HepG2 (cell line): ENCODE data around the gene SPRYD3. TPM values are rescaled to one million over a fixed set of nuclear protein-coding genes. Genes with fewer than 3 reads are reported as not detected.

Experiments used
- ATAC-seq: fragments of 200-7000 bp; cut with Tn5 transposase; 3 replicates; pipeline ENCODE4 v1.9.1; 2020; ENCODE audit warnings: mild to moderate bottlenecking, moderate library complexity
- BruUV-seq: library from RNA; stranded (reverse); fragments of 400-500 nt; replicated peaks from 2 replicates; lab custom pipeline; 2021; lab: Mats Ljungman, UMichigan
- CTCF ChIA-PET: fragments of 300-600 bp; formaldehyde crosslinking; extraction: SDS; loops from one replicate; lab custom pipeline; 2021; ENCODE audit warnings: low total read pairs, inconsistent platforms, low intra/inter-chr PET ratio; lab: Yijun Ruan, JAX
- POLR2A ChIA-PET: fragments of 350-600 bp; sonication (Branson Sonifier 250); formaldehyde crosslinking; loops from one replicate; lab custom pipeline; 2020; ENCODE audit warnings: antibody characterized with exemption, inconsistent platforms; lab: Yijun Ruan, JAX
- DNase-seq: peaks from one replicate; pipeline ENCODE4 v3.0.0-alpha.2; 2015; ENCODE audit warnings: low spot score
- FAIRE-seq: peaks from 3 replicates; lab custom pipeline; 2011; peaks lifted over from hg19 to GRCh38; lab: Jason Lieb, UNC
- H2AFZ ChIP-seq: one replicate; pipeline ENCODE4 v1.6.1; 2011; ENCODE audit warnings: low read length, inconsistent platforms
- H3K27ac ChIP-seq: fragments of 300-600 bp; 3 replicates; pipeline ENCODE4 v1.8.0; 2011; ENCODE audit warnings: mixed run types, mild to moderate bottlenecking, mixed read lengths, low read length, inconsistent platforms; ENCODE audit not compliant: insufficient read depth; ENCODE audit errors: extremely low read length
- H3K27me3 ChIP-seq, 2 experiments: fragments of 200-600 bp in 1 of 2; 2 replicates in 1 of 2; 3 replicates in 1 of 2; pipeline versions ENCODE4 v1.6.0 to v1.8.0; 2011; ENCODE audit warnings: low read length in 2 of 2, mild to moderate bottlenecking in 2 of 2, moderate library complexity in 2 of 2, inconsistent platforms in 1 of 2; ENCODE audit not compliant: insufficient read depth in 2 of 2, control insufficient read depth in 1 of 2
- H3K36me3 ChIP-seq, 2 experiments: fragments of 200-600 bp in 1 of 2; replicated peaks in 1 of 2; 2 replicates in 1 of 2; 3 replicates in 1 of 2; pipeline versions ENCODE4 v1.5.1 to v1.8.0; 2011; ENCODE audit warnings: low read length in 2 of 2, inconsistent platforms in 1 of 2; ENCODE audit not compliant: insufficient read depth in 2 of 2, control insufficient read depth in 1 of 2
- H3K4me1 ChIP-seq: 2 replicates; pipeline ENCODE4 v1.5.1; 2012; ENCODE audit warnings: low read length, inconsistent platforms; ENCODE audit not compliant: insufficient read depth
- H3K4me2 ChIP-seq: 2 replicates; pipeline ENCODE4 v1.6.0; 2011; ENCODE audit warnings: low read depth, low read length, inconsistent platforms
- H3K4me3 ChIP-seq, 3 experiments: fragments of 200-600 bp in 1 of 3; sonication (generic), shearing (Covaris generic) in 1 of 3; replicated peaks in 1 of 3; 2 replicates each; pipeline ENCODE4 v1.5.1; 2011 to 2016; ENCODE audit warnings: low read length in 3 of 3, inconsistent platforms in 2 of 3, low read depth in 2 of 3, mild to moderate bottlenecking in 2 of 3, control low read depth in 1 of 3, mixed read lengths in 1 of 3; ENCODE audit not compliant: insufficient read depth in 1 of 3
- H3K79me2 ChIP-seq: one replicate; pipeline ENCODE4 v1.6.1; 2011; ENCODE audit warnings: low read length, inconsistent platforms; ENCODE audit not compliant: insufficient read depth
- H3K9ac ChIP-seq: 2 replicates; pipeline ENCODE4 v1.6.0; 2011; ENCODE audit warnings: mild to moderate bottlenecking, low read depth, low read length, inconsistent platforms; ENCODE audit not compliant: insufficient read depth
- H3K9me3 ChIP-seq: 2 replicates; pipeline ENCODE4 v1.5.1; 2012; ENCODE audit warnings: mild to moderate bottlenecking, low read length
- H4K20me1 ChIP-seq: 2 replicates; pipeline ENCODE4 v1.6.0; 2011; ENCODE audit warnings: inconsistent platforms, mild to moderate bottlenecking, low read length, moderate library complexity; ENCODE audit not compliant: insufficient read depth
- ARHGAP35 ChIP-seq: sonication (generic); formaldehyde crosslinking; IDR thresholded peaks from 2 replicates; pipeline ENCODE4 v1.9.0; 2022; ENCODE audit warnings: mild to moderate bottlenecking, inconsistent platforms, moderate library complexity, missing genetic modification reagents, borderline replicate concordance
- KLF13 ChIP-seq: sonication (generic); formaldehyde crosslinking; IDR thresholded peaks from 2 replicates; pipeline ENCODE4 v1.4.0; 2020; ENCODE audit warnings: mild to moderate bottlenecking, missing genetic modification reagents
- NRL ChIP-seq: sonication (generic); formaldehyde crosslinking; IDR thresholded peaks from 2 replicates; pipeline ENCODE4 v1.5.0; 2020; ENCODE audit warnings: missing genetic modification reagents, mild to moderate bottlenecking, moderate library complexity, borderline replicate concordance
- ZBTB10 ChIP-seq: sonication (generic); formaldehyde crosslinking; IDR thresholded peaks from 2 replicates; pipeline ENCODE4 v1.4.0; 2020; ENCODE audit warnings: missing genetic modification reagents, borderline replicate concordance
- ZNF552 ChIP-seq: sonication (generic); formaldehyde crosslinking; IDR thresholded peaks from 2 replicates; pipeline ENCODE4 v1.9.0; 2022; ENCODE audit warnings: missing genetic modification reagents, mild to moderate bottlenecking, borderline replicate concordance
- ZNF720 ChIP-seq: sonication (generic); formaldehyde crosslinking; IDR thresholded peaks from 2 replicates; pipeline ENCODE4 v1.4.0; 2020; ENCODE audit warnings: missing genetic modification reagents
- WGBS: methylation state at CpG from one replicate; pipeline ENCODE4 v1.1.6; 2017; ENCODE audit warnings: low lambda C conversion rate; 5-methylcytosine and 5-hydroxymethylcytosine counted together
- in situ Hi-C: cut with HindIII; loops from 2 replicates; pipeline ENCODE4 v1.10.0; 2017; ENCODE audit warnings: low pct_unique_long_range_greater_than_20kb; ENCODE audit not compliant: extremely low pct_ligation_motif_present
- intact Hi-C: fragments of 100-400 bp; cut with micrococcal nuclease; formaldehyde crosslinking; loops from one replicate; pipeline ENCODE4 v1.10.0; 2022; ENCODE audit not compliant: unreplicated experiment
- polyA plus RNA-seq, 8 experiments: library from polyadenylated mRNA; depleted of rRNA in 3 of 8; stranded (reverse) in 7 of 8; unstranded in 1 of 8; fragments of >200 nt; fragmentation: Illumina TruSeq in 4 of 8; extraction: Trizol in 4 of 8; gene quantifications; 2 replicates each; pipeline versions ENCODE4 v1.2.1 to v1.2.3, GENCODE V29; 2011 to 2016; ENCODE audit warnings: low read depth in 4 of 8, missing spikeins in 1 of 8, mixed read lengths in 1 of 8; ENCODE audit not compliant: insufficient read depth in 1 of 8
- total RNA-seq, 5 experiments: library from RNA; depleted of rRNA; stranded (reverse); fragments of >200 nt; fragmentation: Illumina TruSeq; extraction: Trizol; gene quantifications; 2 replicates each; pipeline ENCODE4 v1.2.3, GENCODE V29; 2016; ENCODE audit warnings: low read depth in 1 of 5

The SPRYD3 gene
- total and polyA plus RNA-seq, 2 of the 13 experiments (the other 11 are each of a cell fraction or from before 2014, with no cell fraction given), result 9.0 to 9.2 TPM

DNA sequence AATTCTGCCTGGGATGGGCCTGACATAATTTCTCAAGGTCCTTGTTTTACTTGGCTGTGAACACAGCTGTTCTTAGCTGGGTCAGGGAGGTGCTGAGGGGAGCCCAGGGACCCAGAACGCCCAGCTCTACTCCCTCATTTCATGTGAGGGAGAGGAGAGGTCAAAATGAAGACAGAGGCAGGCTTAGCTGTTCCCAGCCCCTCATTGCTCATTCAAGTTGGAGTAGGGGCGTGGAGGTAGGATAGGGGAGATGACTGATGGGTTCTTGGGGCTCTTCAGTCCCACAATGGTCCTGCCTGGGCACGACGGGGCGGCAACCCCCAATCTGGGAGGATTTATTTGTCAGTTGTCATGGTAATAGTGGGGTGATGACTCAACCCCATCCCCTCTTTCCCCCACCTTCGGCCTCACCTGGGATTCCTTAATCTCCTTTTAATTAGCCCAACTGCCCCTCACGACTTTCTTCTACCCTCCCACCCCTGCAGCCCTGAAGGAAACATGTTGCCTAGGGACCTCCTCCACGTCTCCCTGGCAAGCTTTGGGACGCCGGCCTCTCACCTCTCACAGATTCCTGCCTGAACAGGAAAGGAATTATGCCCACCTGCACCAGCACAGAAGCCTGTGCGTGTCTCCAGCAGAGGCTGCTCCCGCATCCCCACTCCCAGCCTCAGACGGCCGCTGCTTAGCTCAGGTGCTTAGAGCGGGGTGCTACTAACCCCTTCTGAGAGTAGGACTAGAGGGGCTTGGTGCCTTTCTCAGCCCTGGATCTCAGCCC lies 10.2 kb downstream of the SPRYD3 start:
- Histone ChIP-seq H2AFZ (no peak overlapping the region), H4K20me1 (no peaks in the 10 kb centered on the region), H3K79me2 (no peaks in the 10 kb centered on the region), H3K4me1 (peaks cover 22% of the 10 kb centered on the region), H3K9me3 (no peaks in the 10 kb centered on the region), H3K4me2 (no peak overlapping the region), H3K9ac (no peak overlapping the region), H3K27me3 (no peaks in the 10 kb centered on the region), H3K36me3 (peaks cover 0 to 10% of the 10 kb centered on the region in 2 experiments; a peak in 2 of 5 replicates), H3K27ac (no peak overlapping the region), H3K4me3 (no peak overlapping the region)
- in situ Hi-C loops, result no loop called here
- no peak for FAIRE-seq
- no TSS peak for BruUV-seq
- ATAC-seq, result no peak
- ChIA-PET CTCF (no interaction called here), POLR2A (interaction anchor here (1.4 to 4.6 kb wide), 3 partner anchors 10 to 32 kb away, joined by 4 to 47 read pairs (median 6); partner anchors contain the start of genes SOAT2 and SPRYD3)
- DNase-seq, result no peak
- TF ChIP-seq ZNF552 (CRISPR knock-in tag) (no peak), NRL (CRISPR knock-in tag) (no peak), ZNF720 (CRISPR knock-in tag) (no peak), KLF13 (CRISPR knock-in tag) (no peak), ZBTB10 (CRISPR knock-in tag) (no peak), ARHGAP35 (CRISPR knock-in tag) (no peak)
- intact Hi-C loops, result no loop called here
- WGBS, result 88% methylated on average over 13 of the region's 15 CpGs
